ENCODE data around the gene SPOCK3.

The SPOCK3 gene

GRCh38 chr4:167041524-167041923 lies 192.8 kb downstream of the SPOCK3 start:
- no peak for DNase-seq (ENCODE audit: low read depth in 2 of 3, low spot score in 1 of 3)

- DNase-seq (ENCODE audit: low read depth in 2 of 3, low spot score in 1 of 3): no peak
Observed at GRCh38 chr4:167035390-167035789, 198.9 kb downstream of the SPOCK3 start.

DNA sequence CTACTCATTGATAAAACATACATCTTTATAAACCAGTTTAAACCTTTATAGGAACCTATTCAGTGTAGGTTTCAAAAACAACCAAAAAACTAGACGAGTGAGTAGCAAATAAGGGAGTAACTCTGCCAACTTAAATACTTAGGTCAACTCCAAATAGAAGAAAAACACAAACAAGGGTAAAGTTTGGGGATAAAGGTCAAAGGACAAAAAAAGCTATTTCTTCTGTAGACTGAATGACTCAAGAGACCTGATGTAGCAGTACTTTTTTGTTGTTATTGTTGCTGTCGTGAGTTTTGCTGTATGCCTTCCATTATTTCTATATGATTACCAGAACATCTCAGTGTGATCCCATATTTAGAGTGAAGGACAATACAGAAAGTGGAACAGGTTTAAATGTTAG lies 199.3 kb downstream of the SPOCK3 start:
- DNase-seq (ENCODE audit: low read depth in 2 of 3, low spot score in 1 of 3): no peak

- DNase-seq (ENCODE audit: low read depth in 2 of 3, low spot score in 1 of 3): no peak
Observed at GRCh38 chr4:167032871-167033270, 201.4 kb downstream of the SPOCK3 start.

GRCh38 chr4:167031534-167032156 lies 202.6 kb downstream of the SPOCK3 start:
- no peak for DNase-seq (ENCODE audit: low read depth in 2 of 3, low spot score in 1 of 3)

DNA sequence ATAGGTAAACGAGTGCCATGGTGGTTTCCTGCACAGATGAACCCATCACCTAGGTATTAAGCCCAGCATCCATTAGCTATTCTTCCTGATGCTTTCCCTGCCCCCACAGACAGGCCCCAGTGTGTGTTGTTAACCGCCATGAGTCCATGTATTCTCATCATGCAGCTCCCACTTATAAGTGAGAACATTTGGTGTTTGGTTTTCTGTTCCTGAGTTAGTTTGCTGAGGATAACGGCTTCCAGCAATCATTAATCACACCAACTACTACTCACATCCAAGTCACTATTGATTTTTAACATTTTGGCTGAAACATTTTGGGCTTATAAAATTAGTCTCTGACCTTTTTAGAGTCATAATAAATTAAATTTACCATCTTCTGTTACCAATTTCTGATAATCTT lies 205.3 kb downstream of the SPOCK3 start:
- DNase-seq (ENCODE audit: low read depth in 2 of 3, low spot score in 1 of 3): no peak

DNA sequence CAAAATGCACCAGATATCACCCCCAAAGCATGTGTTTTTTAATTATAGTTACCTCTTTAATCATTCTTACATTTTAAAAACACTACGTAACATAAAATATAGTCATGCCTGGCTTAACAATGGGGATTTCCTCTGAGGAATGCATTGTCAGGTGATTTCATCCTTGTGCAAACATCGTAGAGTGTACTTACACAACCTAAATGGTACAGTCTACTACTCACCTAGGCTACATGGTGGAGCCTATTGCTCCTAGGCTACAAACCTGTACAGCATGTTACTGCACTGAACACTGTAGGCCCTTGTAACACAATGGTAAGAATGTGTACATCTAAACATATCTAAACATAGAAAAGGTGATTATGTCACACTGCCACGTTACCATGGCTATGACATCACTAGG lies 208.6 kb downstream of the SPOCK3 start:
- DNase-seq (ENCODE audit: low read depth in 2 of 3, low spot score in 1 of 3): no peak

DNA sequence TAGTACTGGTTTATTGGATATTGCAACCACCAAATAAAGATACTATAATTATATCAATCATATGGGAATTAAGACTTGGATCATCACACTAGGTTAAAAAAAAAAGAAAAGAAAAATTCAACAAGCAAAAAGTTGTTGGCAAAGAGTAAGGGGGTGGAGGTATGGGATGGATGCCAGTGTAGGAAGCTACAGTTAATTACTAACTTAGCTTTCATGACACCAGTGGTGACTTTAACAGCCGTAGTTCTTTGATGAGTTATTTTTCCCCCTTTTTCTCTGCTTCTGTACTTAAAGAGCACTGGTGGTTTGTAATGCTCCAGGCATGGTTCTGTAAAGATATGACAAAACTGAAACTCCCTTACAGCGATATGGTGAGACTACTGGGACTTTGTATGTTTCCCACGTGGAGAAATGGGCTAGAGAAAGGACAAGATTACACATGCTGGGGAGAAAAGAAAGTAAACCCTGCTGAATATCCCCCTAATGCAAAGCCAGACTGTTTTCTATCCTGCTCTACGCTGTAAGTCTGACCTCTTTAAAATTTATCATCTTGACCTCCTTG lies 210.8 kb downstream of the SPOCK3 start:
- DNase-seq (ENCODE audit: low read depth in 2 of 3, low spot score in 1 of 3): no peak

DNA sequence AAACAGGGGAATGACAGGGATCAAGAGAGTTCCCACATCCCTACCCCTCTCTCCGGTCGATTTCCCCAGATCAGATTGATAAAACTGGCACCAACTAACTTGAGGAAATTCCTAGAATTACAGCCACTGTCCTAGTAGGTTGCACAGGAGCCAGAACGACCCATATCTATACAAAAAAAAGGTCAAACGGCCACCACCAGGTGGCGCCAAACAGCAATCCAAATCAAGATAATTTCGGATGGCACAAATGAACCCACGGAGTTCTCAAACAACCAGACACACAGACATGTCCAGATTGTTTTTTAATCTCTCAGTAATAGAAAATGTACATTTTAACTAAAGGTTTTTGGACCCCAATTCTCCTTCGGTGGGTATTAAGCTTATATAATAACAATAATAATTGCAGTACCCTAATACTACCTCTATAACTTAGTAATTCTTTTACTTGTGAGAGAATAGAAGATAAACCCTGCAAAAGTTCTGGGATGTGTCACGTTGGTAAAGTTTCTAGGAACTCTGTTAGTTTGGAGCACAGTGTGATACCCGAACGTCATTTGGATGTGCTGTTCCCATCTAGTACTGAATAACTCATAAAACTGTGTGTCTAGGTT lies 212.6 kb downstream of the SPOCK3 start:
- peak; percentile 14 to 37 (median 26) for DNase-seq (ENCODE audit: low read depth in 2 of 3, low spot score in 1 of 3)

- no peak for DNase-seq (ENCODE audit: low read depth in 2 of 3, low spot score in 1 of 3)
Observed at GRCh38 chr4:167020410-167020809, 213.9 kb downstream of the SPOCK3 start.

GRCh38 chr4:167014944-167015343 lies 219.3 kb downstream of the SPOCK3 start:
- no peak for DNase-seq (ENCODE audit: low read depth in 2 of 3, low spot score in 1 of 3)

GRCh38 chr4:167003326-167003725 lies 231.0 kb downstream of the SPOCK3 start:
- no peak for DNase-seq (ENCODE audit: low read depth in 2 of 3, low spot score in 1 of 3)

DNA sequence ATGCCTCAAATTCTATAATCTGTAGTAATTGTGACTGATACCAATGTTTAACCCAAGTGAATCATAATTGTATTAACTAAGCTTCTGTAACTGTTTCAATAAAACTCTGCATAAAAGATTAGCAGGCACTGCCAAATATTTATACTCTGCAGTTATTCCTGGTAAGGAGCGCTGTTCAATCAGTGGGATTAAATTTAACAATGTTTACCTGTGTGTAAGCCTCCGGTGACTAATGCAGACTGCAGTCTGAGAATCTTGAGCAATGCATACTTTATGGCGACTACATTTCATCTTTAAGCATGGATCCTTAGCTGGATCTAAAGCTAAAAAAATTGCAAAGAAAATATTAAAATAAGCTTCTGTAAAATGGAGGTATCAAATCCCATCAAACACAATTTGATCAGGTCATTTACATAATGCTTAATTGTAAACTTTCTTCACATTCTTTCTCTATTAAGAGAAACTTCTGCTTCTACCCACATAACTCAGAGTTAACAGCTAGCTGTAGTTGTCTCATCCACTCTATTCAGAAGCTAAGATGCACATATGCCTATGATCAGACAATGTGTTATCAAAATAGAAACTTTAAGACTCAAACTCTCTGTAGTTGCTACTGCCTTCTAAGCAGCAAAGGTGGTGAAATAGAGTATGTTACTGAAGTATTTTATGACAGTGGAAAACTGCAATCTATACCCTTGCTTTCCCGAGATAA lies 234.0 kb downstream of the SPOCK3 start:
- no peak for DNase-seq (ENCODE audit: low read depth in 2 of 3, low spot score in 1 of 3)

GRCh38 chr4:166996216-166996615 lies 238.1 kb downstream of the SPOCK3 start:
- DNase-seq (ENCODE audit: low read depth in 2 of 3, low spot score in 1 of 3): no peak

DNA sequence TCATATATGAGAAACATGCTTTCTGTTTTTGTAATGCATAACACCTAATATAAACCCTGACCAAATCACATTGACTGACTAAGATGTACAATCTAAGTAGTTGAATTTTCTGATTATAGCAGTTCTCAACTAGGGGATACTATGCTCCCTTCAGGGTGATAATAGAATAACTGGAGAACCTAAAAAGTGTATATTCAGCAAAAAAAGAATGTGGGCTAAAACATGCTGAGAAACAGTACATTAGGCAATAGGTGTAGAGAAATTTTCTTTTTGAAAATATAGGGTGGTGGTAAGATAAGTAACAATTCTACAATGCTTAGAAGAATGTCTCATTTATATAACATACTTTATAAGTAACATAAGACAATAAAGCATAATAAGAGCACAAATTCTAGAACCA lies 239.6 kb downstream of the SPOCK3 start:
- no peak for DNase-seq (ENCODE audit: low read depth in 2 of 3, low spot score in 1 of 3)

- no peak for DNase-seq (ENCODE audit: low read depth in 2 of 3, low spot score in 1 of 3)
Observed at GRCh38 chr4:166991006-166991561, 243.2 kb downstream of the SPOCK3 start.

DNA sequence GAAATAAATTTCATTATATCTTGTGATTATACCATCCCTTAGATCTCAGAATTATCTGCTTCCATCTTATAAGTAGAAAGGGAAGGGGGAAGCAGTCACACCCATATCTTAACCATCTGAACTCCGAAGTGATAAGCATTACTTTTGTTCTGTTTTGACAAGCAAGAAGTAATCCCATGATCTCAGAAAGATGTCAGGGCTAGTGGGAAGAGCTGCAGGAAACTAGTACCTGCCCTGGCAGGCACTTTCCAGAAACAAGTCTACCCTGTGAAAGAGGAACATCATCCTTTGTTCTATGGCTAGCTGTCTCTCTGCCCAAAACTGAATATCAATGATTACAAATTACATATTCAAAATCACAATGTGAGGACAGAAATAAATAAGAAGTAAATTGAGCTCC lies 244.4 kb downstream of the SPOCK3 start:
- no peak for DNase-seq (ENCODE audit: low read depth in 2 of 3, low spot score in 1 of 3)

DNA sequence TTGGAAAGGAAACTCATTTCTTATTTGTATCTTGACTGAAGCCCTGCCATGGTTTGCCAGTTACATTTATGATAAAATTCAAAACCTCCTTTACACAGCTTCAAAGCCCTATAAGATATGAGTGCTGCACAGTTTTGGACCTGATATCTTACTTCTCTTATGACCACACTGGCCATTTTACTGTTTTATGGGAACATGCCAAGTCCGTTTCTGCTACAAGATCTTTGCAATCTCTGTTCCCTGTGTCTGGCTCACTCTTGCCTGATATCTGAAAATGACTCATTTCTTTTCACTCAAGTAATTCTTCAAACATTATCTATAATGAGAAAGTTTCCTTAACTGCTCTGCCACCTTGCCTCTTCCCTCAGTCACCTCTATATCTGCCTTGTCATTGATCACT lies 247.3 kb downstream of the SPOCK3 start:
- no peak for DNase-seq (ENCODE audit: low read depth in 2 of 3, low spot score in 1 of 3)

GRCh38 chr4:166981847-166982246 lies 252.4 kb downstream of the SPOCK3 start:
- DNase-seq (ENCODE audit: low read depth in 2 of 3, low spot score in 1 of 3): no peak

DNA sequence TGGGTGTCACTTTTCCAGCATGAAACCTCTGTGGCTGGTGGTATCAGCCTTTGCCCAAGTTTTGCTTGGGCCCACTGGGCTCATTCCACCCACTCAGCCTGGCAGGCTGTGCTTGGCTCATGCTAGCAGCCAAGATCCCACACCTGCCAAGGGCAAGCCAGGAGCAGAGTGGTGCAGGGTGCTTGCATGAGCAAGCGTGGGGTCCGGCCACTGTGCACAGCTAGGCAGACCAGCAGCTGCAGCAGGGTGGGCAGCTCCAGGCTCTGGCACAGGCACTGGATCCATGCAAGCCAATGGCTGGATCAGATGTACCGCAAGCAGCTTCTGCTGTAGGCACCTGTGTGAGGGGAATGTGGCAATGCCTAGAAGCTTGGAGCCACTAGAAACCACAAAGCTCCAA lies 253.9 kb downstream of the SPOCK3 start:
- no peak for DNase-seq (ENCODE audit: low read depth in 2 of 3, low spot score in 1 of 3)

DNA sequence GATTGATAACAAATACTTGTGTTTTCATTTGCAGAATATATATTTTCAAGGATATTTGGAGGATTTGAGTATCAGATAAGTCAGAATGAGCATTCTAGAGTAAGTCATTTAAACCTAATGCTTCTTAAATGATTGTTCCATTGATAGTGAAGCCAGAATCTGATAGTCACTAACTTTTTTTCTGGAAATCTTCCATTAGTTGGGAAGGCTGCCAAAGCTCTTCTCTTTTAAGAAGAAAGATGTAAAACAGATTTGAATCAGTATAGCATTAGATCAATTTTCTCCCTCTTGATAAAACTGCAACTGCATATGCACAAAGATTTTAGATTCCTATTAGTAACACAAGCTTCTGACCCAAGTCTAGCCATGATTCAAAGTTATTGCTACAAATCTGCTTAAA lies 256.7 kb downstream of the SPOCK3 start:
- no peak for DNase-seq (ENCODE audit: low read depth in 2 of 3, low spot score in 1 of 3)

DNA sequence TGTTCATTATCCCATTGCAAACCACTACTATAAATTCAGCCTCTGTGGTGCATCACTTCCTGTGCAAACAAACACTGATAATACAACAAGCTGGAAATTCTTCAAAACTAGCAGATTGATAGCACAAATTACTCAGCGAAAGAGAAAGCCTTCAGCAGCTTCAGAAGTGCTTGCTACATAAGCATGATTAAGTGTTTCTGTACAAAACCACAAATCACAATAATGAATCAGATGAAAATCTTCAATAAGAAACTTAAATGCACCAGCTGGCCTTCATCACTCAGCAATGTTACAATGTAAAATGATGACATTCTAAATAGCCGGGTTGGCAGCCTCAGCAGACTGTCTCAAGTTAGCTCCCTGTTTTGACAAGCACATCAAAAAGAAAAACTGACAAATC lies 262.2 kb downstream of the SPOCK3 start:
- DNase-seq (ENCODE audit: low read depth in 2 of 3, low spot score in 1 of 3): no peak
